Endothelial cell of umbilical vein (primary cell): ENCODE measurements around the gene LST1.

Experiments used
- EZH2 ChIP-seq: IDR thresholded peaks from 2 replicates; pipeline ENCODE4 v1.6.1; 2012; ENCODE audit warnings: borderline replicate concordance, low read depth, mild to moderate bottlenecking, moderate library complexity, low read length, inconsistent platforms; ENCODE audit not compliant: severe bottlenecking
- FOS ChIP-seq: IDR thresholded peaks from 2 replicates; pipeline ENCODE4 v1.6.1; 2011; ENCODE audit warnings: mild to moderate bottlenecking, low read length, moderate library complexity, borderline replicate concordance; ENCODE audit not compliant: insufficient read depth
- GATA2 ChIP-seq: IDR thresholded peaks from 2 replicates; pipeline ENCODE4 v1.7.0; 2011; ENCODE audit warnings: low read depth, mild to moderate bottlenecking, moderate library complexity, mixed read lengths, low read length; ENCODE audit not compliant: insufficient read length, insufficient read depth
- JUN ChIP-seq: IDR thresholded peaks from 2 replicates; pipeline ENCODE4 v1.6.1; 2011; ENCODE audit warnings: borderline replicate concordance, low read depth; ENCODE audit not compliant: insufficient read length, insufficient read depth
- POLR2A ChIP-seq: IDR thresholded peaks from 2 replicates; pipeline ENCODE4 v1.6.1; 2012; ENCODE audit warnings: low read depth, mild to moderate bottlenecking, control low read depth, low read length
- POLR2AphosphoS5 ChIP-seq: IDR thresholded peaks from 2 replicates; pipeline ENCODE4 v1.6.1; 2012; ENCODE audit warnings: low read depth, mild to moderate bottlenecking, control low read depth, low read length, moderate library complexity; ENCODE audit not compliant: insufficient read depth
- TF ChIP-seq, protein P1 (sequence below), 2 donors: IDR thresholded peaks; 1 replicate in 1 of 2; 2 replicates in 1 of 2; pipeline ENCODE4 v1.5.1; 2011; ENCODE audit warnings: low read length in 2 of 2, mild to moderate bottlenecking in 2 of 2, moderate library complexity in 2 of 2, control low read depth in 1 of 2, inconsistent platforms in 1 of 2, low read depth in 1 of 2; ENCODE audit not compliant: insufficient read depth in 1 of 2; ENCODE audit errors: extremely low read depth in 1 of 2
- TF ChIP-seq, protein P2 (sequence below): IDR thresholded peaks from 2 replicates; pipeline ENCODE4 v1.6.1; 2011; ENCODE audit not compliant: insufficient read depth, insufficient read length

DNA sequence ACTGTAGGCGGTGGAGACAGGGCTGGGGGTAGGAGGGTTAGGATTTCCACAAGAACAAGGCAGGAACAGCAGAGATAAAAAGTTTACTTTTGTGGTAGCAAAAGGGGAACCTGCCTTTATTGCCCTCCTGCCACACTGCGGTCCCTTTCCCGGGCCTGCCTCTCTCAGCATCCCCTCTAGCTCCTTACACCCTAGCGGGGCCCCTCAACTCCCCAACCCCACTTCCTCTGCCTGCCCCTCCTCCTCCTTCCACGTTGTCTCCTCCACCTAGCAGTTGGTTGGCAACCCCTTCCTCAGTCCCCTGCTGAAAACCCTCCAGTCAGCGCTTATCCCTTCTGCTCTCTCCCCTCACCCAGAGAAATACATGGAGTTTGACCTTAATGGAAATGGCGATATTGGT is 29.7 kb downstream of the LST1 start:
- TF ChIP-seq, protein P1, sequence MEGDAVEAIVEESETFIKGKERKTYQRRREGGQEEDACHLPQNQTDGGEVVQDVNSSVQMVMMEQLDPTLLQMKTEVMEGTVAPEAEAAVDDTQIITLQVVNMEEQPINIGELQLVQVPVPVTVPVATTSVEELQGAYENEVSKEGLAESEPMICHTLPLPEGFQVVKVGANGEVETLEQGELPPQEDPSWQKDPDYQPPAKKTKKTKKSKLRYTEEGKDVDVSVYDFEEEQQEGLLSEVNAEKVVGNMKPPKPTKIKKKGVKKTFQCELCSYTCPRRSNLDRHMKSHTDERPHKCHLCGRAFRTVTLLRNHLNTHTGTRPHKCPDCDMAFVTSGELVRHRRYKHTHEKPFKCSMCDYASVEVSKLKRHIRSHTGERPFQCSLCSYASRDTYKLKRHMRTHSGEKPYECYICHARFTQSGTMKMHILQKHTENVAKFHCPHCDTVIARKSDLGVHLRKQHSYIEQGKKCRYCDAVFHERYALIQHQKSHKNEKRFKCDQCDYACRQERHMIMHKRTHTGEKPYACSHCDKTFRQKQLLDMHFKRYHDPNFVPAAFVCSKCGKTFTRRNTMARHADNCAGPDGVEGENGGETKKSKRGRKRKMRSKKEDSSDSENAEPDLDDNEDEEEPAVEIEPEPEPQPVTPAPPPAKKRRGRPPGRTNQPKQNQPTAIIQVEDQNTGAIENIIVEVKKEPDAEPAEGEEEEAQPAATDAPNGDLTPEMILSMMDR (IDR thresholded peaks at IDR 0.05; ENCODE audit: extremely low read depth in 1 of 2, insufficient read depth in 1 of 2, low read depth in 1 of 2, low read length in 2 of 2) = no peak
- TF ChIP-seq POLR2A = no peak
- TF ChIP-seq POLR2AphosphoS5 = no peak
- no peak for TF ChIP-seq FOS
- TF ChIP-seq EZH2 = no peak
- no peak for TF ChIP-seq GATA2
- TF ChIP-seq, protein P2, sequence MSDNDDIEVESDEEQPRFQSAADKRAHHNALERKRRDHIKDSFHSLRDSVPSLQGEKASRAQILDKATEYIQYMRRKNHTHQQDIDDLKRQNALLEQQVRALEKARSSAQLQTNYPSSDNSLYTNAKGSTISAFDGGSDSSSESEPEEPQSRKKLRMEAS = no peak
- TF ChIP-seq JUN = no peak
